Measurements from ENCODE around the gene ROCK1.

The ROCK1 gene

DNA sequence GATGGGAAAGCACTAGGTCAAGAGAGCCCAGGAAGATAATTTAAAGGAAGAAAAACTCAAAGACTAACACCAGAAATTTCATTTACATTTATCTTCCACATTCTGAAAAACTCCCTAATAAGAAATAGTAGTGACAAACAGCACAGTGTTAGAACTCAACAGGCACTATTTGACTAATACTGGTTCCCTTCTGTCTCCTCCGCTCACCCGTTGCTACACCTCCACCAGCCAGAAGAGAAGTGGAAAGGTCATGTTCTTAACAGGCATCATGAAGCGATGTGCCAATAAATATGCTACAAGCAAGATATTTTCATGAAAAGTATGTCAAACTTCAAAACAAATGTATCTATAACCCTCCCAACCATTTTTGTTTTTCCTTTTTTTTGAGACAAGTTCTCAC is 5.7 kb downstream of the ROCK1 start:
- DNase-seq (ENCODE audit: low read depth): no peak

DNA sequence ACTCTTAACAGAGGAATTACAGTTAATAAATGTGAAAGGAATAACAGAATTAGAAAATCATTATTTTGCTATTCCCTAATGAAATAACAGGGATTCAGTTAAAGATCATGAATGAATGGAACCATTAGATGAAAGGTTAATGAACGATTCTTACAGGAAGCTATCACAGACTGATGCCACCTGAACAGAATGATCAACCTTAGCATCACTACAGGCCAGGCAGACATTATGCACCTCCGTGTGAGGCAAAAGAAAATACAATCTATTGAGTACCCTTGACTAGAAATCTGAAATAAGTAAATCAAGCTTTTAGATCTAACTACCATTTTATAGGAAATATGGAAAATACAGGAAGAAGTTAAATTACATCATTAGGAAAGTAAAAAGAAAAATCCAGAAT is 10.4 kb downstream of the ROCK1 start:
- DNase-seq (ENCODE audit: low read depth): no peak

DNA sequence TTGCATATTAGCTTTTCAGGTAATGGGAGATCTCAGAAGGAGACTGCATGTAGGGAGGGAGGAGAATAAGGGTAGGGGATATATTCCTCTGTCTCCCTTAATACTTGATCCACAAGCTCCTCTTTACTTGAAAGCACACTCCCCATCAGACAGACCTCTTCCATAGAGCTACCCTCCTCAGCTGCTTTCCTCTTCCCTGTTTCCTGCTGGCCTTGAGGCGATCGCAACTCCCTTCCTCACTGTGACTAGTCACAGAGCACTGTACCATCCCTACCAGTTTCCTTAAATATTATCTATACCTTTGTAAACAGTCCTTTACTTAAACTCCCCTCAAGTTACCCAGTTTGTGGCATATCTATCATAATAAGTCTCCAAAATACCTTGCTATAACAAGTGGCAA is 10.9 kb downstream of the ROCK1 start:
- no peak for DNase-seq (ENCODE audit: low read depth)

DNA sequence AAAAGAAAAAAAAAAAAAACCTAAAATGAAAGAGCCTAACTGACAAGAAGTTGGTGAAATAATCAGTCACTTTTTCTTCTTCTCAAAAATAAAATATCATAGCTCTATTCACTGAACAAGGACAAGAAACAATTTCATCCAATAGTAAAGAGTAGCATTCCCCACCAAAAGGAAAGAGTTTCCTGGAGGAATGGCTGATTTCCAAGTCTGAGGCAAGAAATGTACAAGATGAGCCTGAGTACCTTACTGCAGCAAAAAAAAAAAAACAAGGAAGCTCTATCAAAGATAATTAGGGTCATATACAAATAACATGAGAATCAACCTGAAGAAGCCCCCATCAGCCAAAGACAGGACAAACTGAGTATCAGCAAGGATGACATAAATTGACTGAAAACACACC is 11.5 kb downstream of the ROCK1 start:
- no peak for DNase-seq (ENCODE audit: low read depth)

DNA sequence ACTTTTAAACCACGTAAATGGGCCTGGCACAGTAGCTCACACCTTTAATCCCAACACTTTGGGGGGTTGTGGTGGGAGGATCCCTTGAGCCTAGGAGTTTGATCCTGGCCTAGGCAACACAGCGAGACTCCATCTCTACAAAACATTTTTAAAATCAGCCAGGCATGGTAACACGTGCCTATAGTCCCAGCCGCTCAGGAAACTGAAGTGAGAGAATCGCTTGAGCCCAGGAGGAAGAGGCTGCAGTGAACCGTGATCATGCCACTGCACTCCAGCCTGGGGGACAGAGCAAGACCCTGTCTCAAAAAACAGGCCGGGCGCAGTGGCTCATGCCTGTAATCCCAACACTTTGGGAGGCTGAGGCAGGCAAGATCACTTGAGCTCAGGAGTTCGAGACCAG is 12.2 kb downstream of the ROCK1 start:
- DNase-seq (ENCODE audit: low read depth): no peak

DNA sequence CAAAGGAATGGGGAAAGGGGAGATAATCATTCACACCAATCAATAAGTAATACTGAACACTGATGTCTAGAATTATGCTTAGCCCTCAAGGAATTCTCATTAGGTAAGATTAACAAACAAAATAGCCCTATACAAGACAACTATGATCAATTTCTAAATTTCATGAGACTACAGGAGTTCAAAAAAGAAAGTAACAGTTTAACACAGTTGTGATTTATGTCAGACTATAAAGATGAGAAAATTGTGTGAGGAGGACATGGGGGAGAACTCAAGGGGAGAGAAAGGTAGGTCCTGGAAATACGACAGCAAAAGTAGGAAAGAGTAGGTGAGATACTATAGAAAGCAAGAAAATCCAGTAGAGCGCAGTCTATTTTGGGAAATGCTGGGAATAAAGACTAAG is 14.9 kb downstream of the ROCK1 start:
- DNase-seq (ENCODE audit: low read depth): no peak

DNA sequence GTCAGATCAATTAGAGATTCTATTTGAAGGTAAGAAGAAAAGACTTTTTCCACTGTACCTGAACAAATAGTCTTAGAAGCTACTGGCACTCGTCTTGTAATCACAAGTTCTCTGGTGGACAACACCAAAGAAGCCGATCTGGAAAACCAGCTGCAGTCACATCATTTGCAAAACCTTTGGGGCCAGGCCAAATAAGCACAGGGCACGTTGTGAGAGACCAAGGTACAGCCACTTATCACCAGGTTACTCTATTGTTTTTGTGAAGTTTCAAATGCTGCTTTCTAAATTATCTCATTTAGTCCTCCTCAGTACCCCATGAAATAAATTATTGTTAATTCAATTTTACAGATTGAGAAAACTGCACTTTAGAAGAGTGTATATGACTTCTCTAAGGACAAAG is 18.5 kb downstream of the ROCK1 start:
- no peak for DNase-seq (ENCODE audit: low read depth)

DNA sequence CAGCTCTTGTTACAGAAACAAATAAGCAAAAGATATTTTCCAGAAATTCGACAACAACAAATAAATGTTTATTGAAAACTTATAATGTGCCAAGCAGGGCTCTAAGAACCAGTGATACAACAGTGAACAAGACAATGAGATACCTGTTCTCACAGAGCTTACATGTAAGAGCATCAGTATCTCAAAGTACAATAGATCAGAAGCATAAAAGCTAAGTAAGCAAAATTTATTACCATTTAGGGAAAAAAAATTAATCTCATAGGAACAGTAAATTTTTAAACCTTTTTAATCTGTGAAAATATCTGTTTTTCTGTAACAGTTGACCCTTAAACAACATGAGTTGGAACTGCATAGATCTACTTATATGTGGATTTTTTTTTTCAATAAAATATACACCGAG is 20.9 kb downstream of the ROCK1 start:
- no peak for DNase-seq (ENCODE audit: low read depth)

DNA sequence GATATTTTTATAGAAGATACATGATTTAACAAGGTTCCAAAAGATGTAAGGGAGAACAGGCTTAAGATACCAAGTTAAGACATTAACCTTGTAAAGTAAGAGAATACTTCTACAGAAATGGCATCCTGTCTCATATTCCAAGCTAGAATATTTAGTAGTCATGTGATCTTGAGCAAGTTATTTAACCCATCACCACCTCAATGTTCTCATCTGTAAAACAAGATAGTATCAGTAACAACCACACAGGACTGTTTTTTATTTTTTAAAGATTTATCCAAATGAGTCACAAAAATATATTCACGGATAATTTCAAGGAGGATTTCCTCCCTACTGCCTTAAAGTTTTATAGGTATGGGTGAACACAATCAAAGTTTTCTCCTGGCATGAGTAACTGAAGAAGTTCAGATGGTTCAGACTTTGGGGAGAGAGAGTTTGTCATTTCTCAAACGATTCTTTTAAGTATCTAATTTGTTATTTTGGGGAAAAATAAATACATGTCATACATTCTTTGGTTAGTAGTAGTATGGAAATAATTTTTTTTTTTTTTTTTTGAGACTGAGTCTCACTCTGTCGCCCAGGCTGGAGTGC is 25.9 kb downstream of the ROCK1 start:
- DNase-seq (ENCODE audit: low read depth): no peak

DNA sequence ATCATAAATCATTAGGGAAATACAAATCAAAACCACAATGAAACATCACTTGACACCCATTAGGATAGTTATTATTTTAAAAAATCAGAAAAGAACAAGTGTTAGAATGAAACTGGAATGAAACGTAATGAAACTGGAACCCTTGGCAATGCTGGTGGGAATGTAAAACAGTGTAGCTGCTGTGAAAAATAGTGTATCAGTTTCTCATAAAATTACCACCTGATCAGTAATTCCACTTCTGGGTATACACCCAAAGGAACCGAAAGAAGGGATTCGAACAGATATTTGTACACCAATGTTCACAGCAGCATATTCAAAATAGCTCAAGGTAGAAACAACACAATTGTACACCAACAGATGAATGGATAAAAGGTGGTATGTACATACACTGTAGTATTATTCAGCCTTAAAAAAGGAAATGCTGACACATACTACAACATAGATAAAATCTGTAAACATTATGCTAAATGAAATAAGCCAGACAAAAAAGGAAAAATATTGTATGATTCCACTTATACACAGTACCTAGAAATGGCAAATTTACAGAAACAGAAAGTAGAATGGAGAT is 27.0 kb downstream of the ROCK1 start:
- DNase-seq (ENCODE audit: low read depth): no peak

DNA sequence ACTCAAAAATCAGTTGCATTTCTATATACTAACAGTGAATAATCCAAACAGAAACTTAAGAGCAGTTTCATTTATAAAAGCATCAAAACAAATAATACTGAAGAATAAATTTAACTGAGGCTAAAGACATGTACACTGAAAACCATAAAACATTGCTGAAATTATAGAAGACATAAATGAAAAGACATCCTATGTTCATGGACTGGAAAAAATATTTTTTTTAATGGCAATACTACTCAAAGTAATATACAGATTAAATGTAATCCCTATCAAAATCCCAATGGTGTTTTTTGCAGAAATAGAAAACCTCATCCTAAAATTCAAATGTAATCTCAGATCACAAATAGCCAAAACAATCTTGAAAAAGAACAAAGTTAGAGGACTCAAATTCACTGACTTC is 28.6 kb downstream of the ROCK1 start:
- DNase-seq (ENCODE audit: low read depth): no peak

DNA sequence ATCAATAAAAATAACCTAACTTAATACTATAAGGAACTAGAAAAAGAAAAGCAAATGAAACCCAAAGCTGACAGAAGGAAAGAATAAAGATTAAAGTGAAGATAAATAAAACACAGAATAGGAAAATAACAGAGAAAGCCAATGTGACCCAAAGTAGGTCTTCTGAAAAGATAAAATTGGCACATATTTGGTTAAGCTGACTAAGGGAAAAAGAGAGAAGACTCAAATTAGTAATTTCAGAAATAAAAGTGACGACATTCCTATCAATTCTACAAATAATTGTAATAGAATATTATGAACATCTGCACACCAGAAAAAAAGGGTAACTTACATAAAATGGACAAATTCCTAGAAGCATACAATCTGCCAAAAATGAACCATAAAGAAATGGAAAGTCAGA is 30.2 kb downstream of the ROCK1 start:
- no peak for DNase-seq (ENCODE audit: low read depth)

DNA sequence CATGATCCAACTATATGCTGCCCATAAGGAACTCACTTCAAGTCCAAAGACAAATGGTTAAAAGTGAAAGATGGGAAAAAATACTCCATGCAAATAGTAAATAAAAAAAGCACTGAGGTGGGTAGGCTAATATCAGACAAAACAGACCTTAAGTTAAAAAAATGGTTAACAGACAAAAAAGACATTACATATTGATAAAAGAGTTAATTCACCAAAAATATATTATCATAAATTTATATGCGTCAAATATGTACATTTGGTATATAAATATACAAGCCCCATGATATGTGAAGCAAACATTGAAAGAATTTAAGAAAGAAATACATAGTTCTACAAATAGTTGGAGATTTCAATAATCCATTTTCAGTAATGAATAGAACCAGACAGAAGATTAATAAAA is 31.0 kb downstream of the ROCK1 start:
- DNase-seq (ENCODE audit: low read depth): no peak

DNA sequence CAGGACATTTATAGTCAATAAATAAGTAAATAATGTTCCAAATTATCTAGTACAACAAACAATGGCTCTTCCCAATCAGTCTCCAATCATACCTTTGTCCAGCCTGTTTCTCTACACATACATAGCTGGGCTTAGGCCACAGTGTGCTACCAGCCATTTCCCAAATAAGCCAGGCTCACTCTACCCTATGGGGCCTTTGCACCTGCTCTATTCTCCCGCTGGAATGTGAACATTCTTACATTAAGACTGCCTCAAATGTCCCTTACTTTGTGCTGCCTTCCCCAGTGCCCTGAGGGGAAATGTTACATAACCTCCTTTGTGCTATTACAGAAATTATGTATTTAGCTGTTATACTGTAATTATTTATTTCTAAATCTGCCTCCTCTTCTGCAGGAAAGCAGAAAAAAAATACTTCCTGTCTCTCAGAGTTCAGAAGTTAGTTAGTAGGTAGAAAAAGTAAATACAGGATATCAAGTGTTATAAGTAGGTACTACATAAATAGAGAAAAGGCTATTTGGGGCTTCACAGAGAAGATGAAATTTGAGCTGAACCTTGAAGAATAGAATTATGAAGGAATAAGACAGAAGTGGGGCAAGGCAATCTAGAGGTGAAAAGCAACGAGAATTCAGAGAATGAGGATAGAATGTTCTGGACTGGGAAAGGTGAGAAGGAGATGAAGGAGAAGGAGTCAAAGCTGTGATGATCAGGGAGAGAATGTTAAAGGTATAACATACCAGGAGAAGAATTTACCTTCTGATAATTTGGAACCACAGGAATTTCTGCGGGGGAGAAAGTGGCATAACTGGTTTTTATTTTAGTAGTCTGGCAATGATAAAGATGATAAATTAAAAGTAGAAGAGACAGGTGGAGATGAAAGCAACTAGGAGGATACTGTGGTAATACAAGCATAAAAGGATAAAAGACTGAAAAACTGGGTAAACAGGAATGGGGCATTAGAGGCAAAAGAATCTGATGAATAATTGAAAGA is 37.0 kb downstream of the ROCK1 start:
- no peak for DNase-seq (ENCODE audit: low read depth)

DNA sequence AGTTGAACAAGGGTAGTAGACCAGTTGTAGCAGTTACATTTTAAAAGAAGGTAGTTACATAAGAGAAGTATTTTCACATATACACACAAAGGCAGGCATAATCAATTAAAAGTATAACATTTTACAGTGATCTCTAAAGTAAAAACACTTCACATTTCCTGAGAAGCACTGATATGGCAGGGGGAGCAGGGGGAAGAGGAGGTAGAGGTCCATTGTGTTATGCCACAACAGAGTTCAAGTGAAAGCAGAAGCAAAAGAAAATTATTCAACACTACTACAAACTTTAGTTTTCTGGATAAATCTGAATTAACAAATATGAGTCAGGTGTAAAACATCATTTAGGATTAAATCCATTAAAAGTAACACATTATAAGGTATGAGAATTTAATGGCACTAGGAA is 38.4 kb downstream of the ROCK1 start:
- DNase-seq (ENCODE audit: low read depth): no peak

DNA sequence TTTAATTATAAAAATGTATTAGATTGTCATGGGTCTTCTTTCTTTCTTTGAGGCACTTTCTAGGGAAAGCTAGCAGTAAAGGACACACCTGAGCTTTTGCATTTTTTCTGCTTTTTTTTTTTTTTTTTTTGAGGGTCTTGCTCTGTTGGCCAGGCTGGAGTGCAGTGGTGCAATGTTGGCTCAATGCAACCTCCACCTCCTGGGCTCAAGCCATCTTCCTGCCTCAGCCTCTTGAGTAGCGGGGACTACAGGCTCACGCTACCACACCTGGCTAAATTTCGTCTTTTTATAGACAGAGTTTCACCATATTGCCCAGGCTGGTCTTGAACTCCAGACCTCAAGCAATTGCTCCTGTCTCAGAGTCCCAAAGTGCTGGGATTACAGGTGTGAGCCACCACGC is 40.5 kb downstream of the ROCK1 start:
- no peak for DNase-seq (ENCODE audit: low read depth)

DNA sequence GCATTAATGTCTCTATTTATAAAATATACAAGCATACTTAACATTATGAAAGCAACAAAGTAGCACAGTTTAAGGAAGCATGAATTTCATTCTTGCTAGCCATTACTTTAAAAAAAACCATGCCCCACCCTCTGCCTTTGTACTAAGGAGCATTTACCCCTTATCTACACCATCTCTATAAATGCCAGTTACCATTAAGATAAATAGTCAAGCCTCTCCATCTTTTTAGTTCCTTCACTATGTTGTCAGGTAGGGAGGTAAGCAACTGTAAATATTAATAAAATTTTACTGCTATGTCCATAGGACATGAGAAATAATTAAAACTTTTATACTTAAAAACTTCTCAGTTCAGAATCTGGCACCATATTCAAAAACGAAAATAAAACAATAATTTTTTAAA is 42.1 kb downstream of the ROCK1 start:
- no peak for DNase-seq (ENCODE audit: low read depth)

DNA sequence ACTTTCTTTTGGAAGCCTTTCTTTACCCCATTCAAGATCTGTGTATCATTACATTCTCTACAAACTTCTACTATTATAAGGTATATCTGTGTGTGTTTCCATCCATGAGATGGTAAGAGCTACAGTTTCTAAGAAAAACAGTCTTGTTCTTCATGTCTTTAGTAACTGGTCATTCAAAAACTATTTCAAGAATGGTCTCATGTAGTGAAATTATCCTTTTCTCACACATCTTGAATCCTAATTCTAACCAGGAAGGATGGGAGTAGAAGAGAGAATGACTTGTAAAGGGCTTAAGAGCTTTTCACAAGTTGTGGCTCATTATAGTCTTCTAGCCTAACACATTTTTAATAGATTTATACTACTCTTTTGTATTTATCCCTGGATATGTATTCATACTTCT is 47.3 kb downstream of the ROCK1 start:
- no peak for DNase-seq (ENCODE audit: low read depth)

DNA sequence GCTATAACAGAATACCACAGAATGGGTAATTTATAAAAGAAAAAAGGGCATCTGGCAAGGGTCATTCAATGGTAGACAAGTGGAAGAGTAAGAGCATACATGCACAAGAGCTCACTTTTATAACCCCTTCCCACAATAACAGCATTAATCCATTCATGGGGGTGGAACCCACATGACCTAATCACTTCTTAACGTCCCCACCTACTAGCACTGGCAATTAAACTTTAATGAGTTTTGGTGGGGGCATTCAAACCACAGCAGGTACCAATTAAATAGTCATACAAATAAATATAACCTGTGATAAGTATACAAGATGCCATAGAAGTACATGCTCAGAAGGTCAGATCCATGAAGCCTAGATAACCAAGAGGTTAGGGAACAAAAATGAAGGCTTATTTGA is 48.6 kb downstream of the ROCK1 start:
- no peak for DNase-seq (ENCODE audit: low read depth)

DNA sequence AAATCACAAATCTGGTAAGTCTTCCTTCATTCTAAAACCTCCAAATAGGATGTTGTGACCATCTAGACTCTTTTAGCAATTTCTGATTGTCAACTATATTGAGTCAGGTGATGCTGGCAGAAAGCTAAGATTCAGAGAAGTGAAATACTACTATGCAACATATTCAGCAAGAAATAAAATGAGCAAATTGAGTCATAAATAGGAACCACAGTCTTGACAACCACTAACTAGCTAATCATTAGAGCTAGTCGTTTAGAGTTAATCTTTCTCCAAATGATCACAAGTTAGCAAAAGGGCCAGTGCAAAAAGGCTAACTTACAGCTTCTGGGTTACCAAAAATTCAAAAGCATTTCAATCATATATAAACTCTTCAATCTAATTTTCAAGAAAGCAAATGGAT is 54.5 kb downstream of the ROCK1 start:
- no peak for DNase-seq (ENCODE audit: low read depth)

DNA sequence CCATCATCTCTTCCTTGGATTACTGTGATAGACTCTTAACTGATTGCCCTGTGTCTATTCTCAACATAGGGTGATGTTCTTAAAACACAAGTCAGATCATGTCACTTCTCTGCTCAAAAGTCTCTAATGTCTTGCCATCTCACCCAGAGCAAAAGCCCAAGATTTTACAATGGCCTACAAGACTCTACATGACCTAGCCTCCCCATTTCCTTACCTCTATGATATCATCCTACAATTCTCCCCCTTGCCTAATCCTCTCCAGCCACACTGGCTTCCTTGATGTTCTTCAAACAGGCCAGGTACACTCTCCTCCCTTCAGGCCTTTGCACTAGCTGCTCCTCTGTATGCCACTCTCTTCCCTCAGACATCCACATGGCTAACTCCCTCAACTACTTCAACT is 55.1 kb downstream of the ROCK1 start:
- DNase-seq (ENCODE audit: low read depth): no peak

DNA sequence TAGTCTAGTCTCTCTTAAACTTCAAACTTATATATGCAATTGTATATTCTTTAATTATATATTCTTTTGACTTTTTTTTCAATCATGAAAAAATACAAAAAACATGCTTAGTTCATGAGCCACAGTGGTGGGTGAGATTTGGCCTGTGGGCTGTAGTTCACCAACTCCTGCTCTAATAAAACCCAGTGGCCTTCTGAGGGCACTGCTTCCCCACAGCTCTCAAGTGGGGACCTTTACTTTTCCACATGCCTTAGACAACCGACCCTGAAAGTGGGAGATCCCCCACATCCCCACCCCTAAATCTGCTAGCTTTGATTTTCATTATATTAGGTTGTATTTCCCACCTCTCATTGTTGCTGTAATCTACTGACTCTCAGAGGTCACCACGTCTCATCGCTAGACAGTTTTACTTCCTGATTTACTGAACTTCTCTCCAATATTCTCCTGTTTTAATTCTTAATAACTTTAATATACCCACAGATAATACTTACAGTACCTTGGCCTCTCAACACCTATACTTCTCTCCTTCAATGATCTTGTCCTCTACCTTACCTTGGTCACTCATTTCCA is 57.3 kb downstream of the ROCK1 start:
- no peak for DNase-seq (ENCODE audit: low read depth)

DNA sequence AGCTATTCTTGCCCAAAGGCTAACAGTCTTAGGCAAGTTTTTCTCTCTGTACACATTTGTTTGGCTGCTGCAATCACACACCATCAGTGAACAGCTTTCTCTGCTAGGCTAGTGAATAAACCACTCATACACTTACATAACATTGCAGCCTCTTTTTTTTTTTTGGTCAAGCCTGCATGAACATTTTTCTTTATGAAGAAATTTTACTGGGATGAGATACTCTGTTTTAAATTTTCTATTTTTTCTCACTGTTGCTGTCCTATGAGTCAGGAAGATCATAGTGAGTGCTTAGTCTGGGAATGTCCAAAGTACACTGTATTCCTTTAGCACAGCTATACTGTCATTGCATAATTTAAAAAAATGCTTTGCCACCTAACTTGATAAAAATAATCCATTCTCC is 58.5 kb downstream of the ROCK1 start:
- no peak for DNase-seq (ENCODE audit: low read depth)
